CD14-positive monocyte (primary cell): Measurements from ENCODE around the gene PIGO. TPM values are rescaled to one million over a fixed set of nuclear protein-coding genes. Genes with fewer than 3 reads are reported as not detected.

Experiments used
- DNase-seq, 3 donors: peaks; one replicate each; pipeline ENCODE4 v3.0.0-alpha.2; 2011 to 2022
- H2AFZ ChIP-seq: 2 replicates; pipeline ENCODE4 v1.6.0; 2012; ENCODE audit warnings: mild to moderate bottlenecking, low read depth, low read length, inconsistent platforms; ENCODE audit not compliant: insufficient read depth, poor library complexity, severe bottlenecking
- H3K27ac ChIP-seq, 2 donors: 1 replicate in 1 of 2; 2 replicates in 1 of 2; pipeline ENCODE4 v1.5.1; 2012 to 2013; ENCODE audit warnings: low read length in 2 of 2, control low read depth in 1 of 2, inconsistent platforms in 1 of 2, low read depth in 1 of 2, mild to moderate bottlenecking in 1 of 2
- H3K27me3 ChIP-seq, 2 donors: one replicate each; pipeline versions ENCODE4 v1.6.0 to v1.6.1; 2011 to 2013; ENCODE audit warnings: low read length in 2 of 2; ENCODE audit not compliant: control insufficient read depth in 2 of 2, insufficient read depth in 2 of 2
- H3K36me3 ChIP-seq, 2 donors: replicated peaks in 1 of 2; 1 replicate in 1 of 2; 2 replicates in 1 of 2; pipeline versions ENCODE4 v1.5.1 to v1.6.1; 2012 to 2013; ENCODE audit warnings: low read length in 2 of 2, control low read depth in 1 of 2, inconsistent platforms in 1 of 2, mild to moderate bottlenecking in 1 of 2; ENCODE audit not compliant: insufficient read depth in 2 of 2, control insufficient read depth in 1 of 2
- H3K4me1 ChIP-seq, 2 donors: 1 replicate in 1 of 2; 2 replicates in 1 of 2; pipeline versions ENCODE4 v1.5.1 to v1.6.1; 2012 to 2013; ENCODE audit warnings: low read length in 2 of 2, control low read depth in 1 of 2, inconsistent platforms in 1 of 2, mild to moderate bottlenecking in 1 of 2, moderate library complexity in 1 of 2; ENCODE audit not compliant: insufficient read depth in 2 of 2, control insufficient read depth in 1 of 2
- H3K4me2 ChIP-seq: replicated peaks from 2 replicates; pipeline ENCODE3; 2012; ENCODE audit warnings: low read length, moderate library complexity, mild to moderate bottlenecking; ENCODE audit not compliant: poor library complexity, severe bottlenecking; ENCODE audit errors: extremely low read depth
- H3K4me3 ChIP-seq, 3 experiments: fragments of 200-600 bp in 1 of 3; sonication (generic) in 1 of 3; replicated peaks in 1 of 3; 1 replicate in 2 of 3; 2 replicates in 1 of 3; pipeline ENCODE4 v1.5.1; 2011 to 2013; ENCODE audit warnings: low read length in 3 of 3, mild to moderate bottlenecking in 3 of 3, control low read depth in 2 of 3, low read depth in 2 of 3, inconsistent platforms in 1 of 3, moderate library complexity in 1 of 3
- H3K79me2 ChIP-seq: 2 replicates; pipeline ENCODE4 v1.6.0; 2012; ENCODE audit warnings: mild to moderate bottlenecking, control low read depth, inconsistent platforms, low read length, moderate library complexity; ENCODE audit not compliant: insufficient read depth
- H3K9ac ChIP-seq: 2 replicates; pipeline ENCODE4 v1.6.0; 2017; ENCODE audit warnings: low read length, mild to moderate bottlenecking; ENCODE audit not compliant: insufficient read depth, poor library complexity, severe bottlenecking
- H3K9me3 ChIP-seq, 2 donors: replicated peaks in 1 of 2; 1 replicate in 1 of 2; 2 replicates in 1 of 2; pipeline versions ENCODE4 v1.5.1 to v1.6.1; 2012 to 2013; ENCODE audit warnings: low read length in 2 of 2, control low read depth in 1 of 2; ENCODE audit not compliant: control insufficient read depth in 1 of 2, insufficient read depth in 1 of 2
- H4K20me1 ChIP-seq: 2 replicates; pipeline ENCODE4 v1.6.0; 2012; ENCODE audit warnings: mild to moderate bottlenecking, low read length, control low read depth, moderate library complexity; ENCODE audit not compliant: insufficient read depth
- H3K27ac Mint-ChIP-seq, 7 donors: one replicate each; pipeline ENCODE4 v1.8.0; 2020; ENCODE audit warnings: mild to moderate bottlenecking in 7 of 7, mixed read lengths in 7 of 7, moderate library complexity in 6 of 7, inconsistent platforms in 2 of 7
- H3K27me3 Mint-ChIP-seq, 3 donors: one replicate each; pipeline ENCODE4 v1.8.0; 2021 to 2022; ENCODE audit warnings: low read depth in 3 of 3, mild to moderate bottlenecking in 3 of 3, mixed read lengths in 3 of 3, moderate library complexity in 3 of 3, inconsistent platforms in 1 of 3
- H3K36me3 Mint-ChIP-seq, 2 donors: one replicate each; pipeline ENCODE4 v1.8.0; 2020; ENCODE audit warnings: mixed read lengths in 2 of 2, inconsistent platforms in 1 of 2, mild to moderate bottlenecking in 1 of 2
- H3K4me1 Mint-ChIP-seq: one replicate; pipeline ENCODE4 v1.8.0; 2020; ENCODE audit warnings: mild to moderate bottlenecking, mixed read lengths
- H3K4me3 Mint-ChIP-seq, 2 donors: one replicate each; pipeline ENCODE4 v1.8.0; 2020; ENCODE audit warnings: mild to moderate bottlenecking in 2 of 2, mixed read lengths in 2 of 2, moderate library complexity in 1 of 2
- H3K9me3 Mint-ChIP-seq, 7 donors: one replicate each; pipeline ENCODE4 v1.8.0; 2020 to 2022; ENCODE audit warnings: mixed read lengths in 7 of 7, mild to moderate bottlenecking in 6 of 7, moderate library complexity in 6 of 7, inconsistent platforms in 2 of 7
- CTCF ChIP-seq: fragments of 200-600 bp; IDR thresholded peaks from one replicate; pipeline ENCODE4 v1.8.0; 2022; ENCODE audit warnings: antibody characterized with exemption, mild to moderate bottlenecking
- WGBS: methylation state at CpG from one replicate; pipeline ENCODE4 v1.1.5; 2013; ENCODE audit warnings: missing lambda C conversion rate; ENCODE audit not compliant: insufficient coverage; 5-methylcytosine and 5-hydroxymethylcytosine counted together
- intact Hi-C, 2 donors: fragments of 100-400 bp; cut with micrococcal nuclease; formaldehyde crosslinking; loops; one replicate each; pipeline versions ENCODE4 v1.15.0 to v1.15.1; 2023
- polyA plus RNA-seq, 3 donors: library from polyadenylated mRNA; depleted of rRNA in 1 of 3; unstranded in 2 of 3; stranded (reverse) in 1 of 3; fragments of 300-500 nt in 2 of 3; fragments of >200 nt in 1 of 3; fragmentation: Illumina TruSeq in 2 of 3; gene quantifications; 1 replicate in 2 of 3; 2 replicates in 1 of 3; pipeline ENCODE4 v1.2.3, GENCODE V29; 2012 to 2021

The PIGO gene
- polyA plus RNA-seq, 3 donors: 15.7 to 19.1 (median 17.3) TPM

- Mint-ChIP-seq H3K4me1 (peaks cover 30% of the 10 kb centered on the region), H3K27me3 (peaks cover 0 to 2% (median 0%) of the 10 kb centered on the region in 3 donors), H3K4me3 (no peak overlapping the region), H3K9me3 (no peaks in the 10 kb centered on the region), H3K27ac (no peak overlapping the region), H3K36me3 (peaks cover 43 to 54% of the 10 kb centered on the region in 2 donors)
- H3K4me2 ChIP-seq: no peak overlapping the region
- H3K4me1 ChIP-seq: peaks cover 22 to 29% of the 10 kb centered on the region in 2 donors
- 100% methylated on average over 2 of the region's 4 CpGs for WGBS
- no peak overlapping the region for H2AFZ ChIP-seq
- DNase-seq: no peak
- peaks cover 63% of the 10 kb centered on the region for H3K79me2 ChIP-seq
- H3K27me3 ChIP-seq: no peaks in the 10 kb centered on the region
- H3K27ac ChIP-seq: peak overlapping the region in 1 of 2 donors; percentile 6
- H3K36me3 ChIP-seq: peaks cover 42 to 53% of the 10 kb centered on the region in 2 donors
- no peak for TF ChIP-seq CTCF
- intact Hi-C loops: no loop called here
- no peak overlapping the region for H3K9ac ChIP-seq
- no peak overlapping the region for H3K4me3 ChIP-seq
- H4K20me1 ChIP-seq: peaks cover 77% of the 10 kb centered on the region
- H3K9me3 ChIP-seq: no peaks in the 10 kb centered on the region
These were observed 27.4 kb downstream of the PIGO start for GRCh38 chr9:35069020-35069419.

GRCh38 chr9:35067056-35067455 is 29.3 kb downstream of the PIGO start:
- Mint-ChIP-seq H3K27me3 (peaks cover 0 to 2% (median 0%) of the 10 kb centered on the region in 3 donors), H3K4me3 (no peak overlapping the region), H3K9me3 (no peaks in the 10 kb centered on the region), H3K27ac (peak overlapping the region in 1 of 7 donors; percentile 65), H3K4me1 (peaks cover 28% of the 10 kb centered on the region), H3K36me3 (peaks cover 63 to 73% of the 10 kb centered on the region in 2 donors)
- Histone ChIP-seq H4K20me1 (peaks cover 96% of the 10 kb centered on the region), H3K9ac (no peak overlapping the region), H3K4me1 (peaks cover 17 to 22% of the 10 kb centered on the region in 2 donors), H3K9me3 (no peaks in the 10 kb centered on the region), H3K27me3 (no peaks in the 10 kb centered on the region), H3K4me2 (no peak overlapping the region), H3K4me3 (no peak overlapping the region), H3K36me3 (peaks cover 62 to 73% of the 10 kb centered on the region in 2 donors), H3K27ac (peak overlapping the region in 1 of 2 donors; percentile 22), H3K79me2 (peaks cover 63% of the 10 kb centered on the region), H2AFZ (no peak overlapping the region)
- WGBS: no CpG with 5 or more reads among the region's 1 CpG
- TF ChIP-seq CTCF: no peak
- intact Hi-C loops: no loop called here
- DNase-seq: no peak
